ENCODE results near the gene PRSS22.

PRSS22 gene

GRCh38 chr16:2894231-2894630 lies 36.3 kb upstream of the PRSS22 start:
- no peak overlapping the region for H2AFZ ChIP-seq (ENCODE audit: low read length)
- H3K9me3 ChIP-seq (replicated peaks in 1 of 2; ENCODE audit: control insufficient read depth in 2 of 2, insufficient read depth in 1 of 2, low read depth in 1 of 2, low read length in 2 of 2) = no peaks in the 10 kb centered on the region
- no peak overlapping the region for H2BK120ac ChIP-seq (ENCODE audit: low read depth, low read length)
- H3K4me2 ChIP-seq (ENCODE audit: insufficient read depth, low read length, poor library complexity, severe bottlenecking) = no peak overlapping the region
- no peak for DNase-seq (ENCODE audit: low spot score)
- peak overlapping the region; percentile 22 for H2BK12ac ChIP-seq (ENCODE audit: low read length)
- peaks cover 7 to 13% of the 10 kb centered on the region in 2 donors for H3K4me1 ChIP-seq (ENCODE audit: control insufficient read depth in 2 of 2, insufficient read depth in 1 of 2, low read depth in 1 of 2, low read length in 2 of 2)
- no peak overlapping the region for H2AK5ac ChIP-seq (ENCODE audit: low read depth, low read length)
- H3K27ac ChIP-seq (replicated peaks; ENCODE audit: low read length) = no peak overlapping the region
- WGBS, 2 donors (ENCODE audit: extremely low coverage in 2 of 2, insufficient read length in 2 of 2, insufficient replicate concordance in 1 of 2) = no CpG with 5 or more reads among the region's 31 CpGs
- H4K91ac ChIP-seq (ENCODE audit: low read depth, low read length, poor library complexity) = no peak overlapping the region
- no peak overlapping the region for H3K4ac ChIP-seq (ENCODE audit: low read length)
- peaks cover 3% of the 10 kb centered on the region for H3K79me1 ChIP-seq (ENCODE audit: low read depth, low read length)
- H3K18ac ChIP-seq (ENCODE audit: low read length) = no peak overlapping the region
- H3K27me3 ChIP-seq (ENCODE audit: control insufficient read depth in 3 of 3, insufficient read depth in 3 of 3, low read depth in 1 of 3, low read length in 3 of 3) = no peaks in the 10 kb centered on the region
- no peak overlapping the region for H3K14ac ChIP-seq (ENCODE audit: low read length)
- no peak overlapping the region for H2BK15ac ChIP-seq (ENCODE audit: low read length)
- no peak overlapping the region for H3K4me3 ChIP-seq (ENCODE audit: low read length in 2 of 2)
- no peak overlapping the region for H2BK5ac ChIP-seq (ENCODE audit: low read length)
- H4K8ac ChIP-seq (ENCODE audit: low read depth, low read length) = no peak overlapping the region
- H3K9ac ChIP-seq (ENCODE audit: low read depth, low read length, poor library complexity) = no peak overlapping the region
- peaks cover 8 to 10% of the 10 kb centered on the region in 2 donors for H3K36me3 ChIP-seq (replicated peaks in 1 of 2; ENCODE audit: control insufficient read depth in 2 of 2, insufficient read depth in 2 of 2, low read length in 2 of 2)
- H3K23ac ChIP-seq (ENCODE audit: low read depth, low read length, poor library complexity) = peak overlapping the region; percentile 80

GRCh38 chr16:2884041-2884451 lies 26.1 kb upstream of the PRSS22 start:
- H4K91ac ChIP-seq (ENCODE audit: low read depth, low read length, poor library complexity) = no peak overlapping the region
- no peak overlapping the region for H2AK5ac ChIP-seq (ENCODE audit: low read depth, low read length)

DNA sequence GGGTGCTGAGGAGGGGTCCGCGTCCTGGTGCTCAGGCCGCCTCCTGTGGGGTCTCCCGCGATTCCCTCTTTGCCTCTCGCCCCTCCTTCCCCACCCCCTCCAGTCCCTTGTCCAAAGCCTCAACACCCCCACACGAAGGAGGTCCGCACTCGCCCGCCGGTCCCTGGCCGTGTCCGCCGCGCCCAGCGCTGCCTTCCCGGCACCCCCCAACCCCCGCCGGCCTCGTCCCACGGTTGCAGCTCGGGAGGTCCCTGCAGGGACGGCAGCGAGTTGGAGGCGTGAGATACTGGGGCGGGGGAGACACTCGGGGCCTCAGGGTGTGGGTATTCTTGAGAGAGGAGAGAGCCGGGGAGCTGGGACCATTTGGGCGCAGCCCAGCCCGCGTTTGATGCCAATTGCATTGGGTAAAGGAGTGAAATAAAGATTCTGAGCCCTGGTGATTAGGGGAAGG lies 25.5 kb upstream of the PRSS22 start:
- Histone ChIP-seq H3K27ac (replicated peaks; ENCODE audit: low read length) (peak overlapping the region; percentile 35), H3K9me3 (replicated peaks in 1 of 2; ENCODE audit: control insufficient read depth in 2 of 2, insufficient read depth in 1 of 2, low read depth in 1 of 2, low read length in 2 of 2) (peaks cover 3 to 10% of the 10 kb centered on the region in 2 donors), H2BK120ac (ENCODE audit: low read depth, low read length) (no peak overlapping the region), H3K4me3 (ENCODE audit: low read length in 2 of 2) (peak overlapping the region; percentile 60 to 95), H3K14ac (ENCODE audit: low read length) (peak overlapping the region; percentile 97), H3K4ac (ENCODE audit: low read length) (peak overlapping the region; percentile 76), H4K8ac (ENCODE audit: low read depth, low read length) (peak overlapping the region; percentile 92), H3K27me3 (ENCODE audit: control insufficient read depth in 3 of 3, insufficient read depth in 3 of 3, low read depth in 1 of 3, low read length in 3 of 3) (no peaks in the 10 kb centered on the region), H3K4me2 (ENCODE audit: insufficient read depth, low read length, poor library complexity, severe bottlenecking) (peak overlapping the region; percentile 98), H2BK15ac (ENCODE audit: low read length) (peak overlapping the region; percentile 75), H3K4me1 (ENCODE audit: control insufficient read depth in 2 of 2, insufficient read depth in 1 of 2, low read depth in 1 of 2, low read length in 2 of 2) (peaks cover 1 to 5% of the 10 kb centered on the region in 2 donors), H3K18ac (ENCODE audit: low read length) (peak overlapping the region; percentile 91), H3K79me1 (ENCODE audit: low read depth, low read length) (peaks cover 2% of the 10 kb centered on the region), H2AFZ (ENCODE audit: low read length) (peak overlapping the region; percentile 95), H3K36me3 (replicated peaks in 1 of 2; ENCODE audit: control insufficient read depth in 2 of 2, insufficient read depth in 2 of 2, low read length in 2 of 2) (no peaks in the 10 kb centered on the region), H3K23ac (ENCODE audit: low read depth, low read length, poor library complexity) (peak overlapping the region; percentile 97), H2BK12ac (ENCODE audit: low read length) (no peak overlapping the region), H2BK5ac (ENCODE audit: low read length) (peak overlapping the region; percentile 88), H4K91ac (ENCODE audit: low read depth, low read length, poor library complexity) (no peak overlapping the region), H2AK5ac (ENCODE audit: low read depth, low read length) (peak overlapping the region; percentile 56), H3K9ac (ENCODE audit: low read depth, low read length, poor library complexity) (peak overlapping the region; percentile 99)
- WGBS, 2 donors (ENCODE audit: extremely low coverage in 2 of 2, insufficient read length in 2 of 2, insufficient replicate concordance in 1 of 2) = no CpG with 5 or more reads among the region's 31 CpGs
- no peak for DNase-seq (ENCODE audit: low spot score)

More at GRCh38 chr16:2884041-2884451, 26.1 kb upstream of the PRSS22 start:
- no peak overlapping the region for H3K18ac ChIP-seq (ENCODE audit: low read length)
- DNase-seq (ENCODE audit: low spot score) = no peak
- H3K9ac ChIP-seq (ENCODE audit: low read depth, low read length, poor library complexity) = peak overlapping the region; percentile 99
- no peak overlapping the region for H3K14ac ChIP-seq (ENCODE audit: low read length)
- no peaks in the 10 kb centered on the region for H3K36me3 ChIP-seq (replicated peaks in 1 of 2; ENCODE audit: control insufficient read depth in 2 of 2, insufficient read depth in 2 of 2, low read length in 2 of 2)
- H4K8ac ChIP-seq (ENCODE audit: low read depth, low read length) = no peak overlapping the region
- H3K27me3 ChIP-seq (ENCODE audit: control insufficient read depth in 3 of 3, insufficient read depth in 3 of 3, low read depth in 1 of 3, low read length in 3 of 3) = no peaks in the 10 kb centered on the region
- no peak overlapping the region for H2BK5ac ChIP-seq (ENCODE audit: low read length)
- peak overlapping the region; percentile 60 to 95 for H3K4me3 ChIP-seq (ENCODE audit: low read length in 2 of 2)
- peaks cover 2% of the 10 kb centered on the region for H3K79me1 ChIP-seq (ENCODE audit: low read depth, low read length)
- H3K4me2 ChIP-seq (ENCODE audit: insufficient read depth, low read length, poor library complexity, severe bottlenecking) = no peak overlapping the region
- H2BK12ac ChIP-seq (ENCODE audit: low read length) = no peak overlapping the region
- no peak overlapping the region for H3K27ac ChIP-seq (replicated peaks; ENCODE audit: low read length)
- H3K9me3 ChIP-seq (replicated peaks in 1 of 2; ENCODE audit: control insufficient read depth in 2 of 2, insufficient read depth in 1 of 2, low read depth in 1 of 2, low read length in 2 of 2) = peaks cover 3 to 10% of the 10 kb centered on the region in 2 donors
- peak overlapping the region; percentile 95 for H2AFZ ChIP-seq (ENCODE audit: low read length)
- H3K23ac ChIP-seq (ENCODE audit: low read depth, low read length, poor library complexity) = no peak overlapping the region
- H2BK120ac ChIP-seq (ENCODE audit: low read depth, low read length) = no peak overlapping the region
- H3K4ac ChIP-seq (ENCODE audit: low read length) = no peak overlapping the region
- no CpG with 5 or more reads among the region's 18 CpGs for WGBS, 2 donors (ENCODE audit: extremely low coverage in 2 of 2, insufficient read length in 2 of 2, insufficient replicate concordance in 1 of 2)
- H3K4me1 ChIP-seq (ENCODE audit: control insufficient read depth in 2 of 2, insufficient read depth in 1 of 2, low read depth in 1 of 2, low read length in 2 of 2) = peaks cover 1 to 5% of the 10 kb centered on the region in 2 donors
- H2BK15ac ChIP-seq (ENCODE audit: low read length) = no peak overlapping the region

DNA sequence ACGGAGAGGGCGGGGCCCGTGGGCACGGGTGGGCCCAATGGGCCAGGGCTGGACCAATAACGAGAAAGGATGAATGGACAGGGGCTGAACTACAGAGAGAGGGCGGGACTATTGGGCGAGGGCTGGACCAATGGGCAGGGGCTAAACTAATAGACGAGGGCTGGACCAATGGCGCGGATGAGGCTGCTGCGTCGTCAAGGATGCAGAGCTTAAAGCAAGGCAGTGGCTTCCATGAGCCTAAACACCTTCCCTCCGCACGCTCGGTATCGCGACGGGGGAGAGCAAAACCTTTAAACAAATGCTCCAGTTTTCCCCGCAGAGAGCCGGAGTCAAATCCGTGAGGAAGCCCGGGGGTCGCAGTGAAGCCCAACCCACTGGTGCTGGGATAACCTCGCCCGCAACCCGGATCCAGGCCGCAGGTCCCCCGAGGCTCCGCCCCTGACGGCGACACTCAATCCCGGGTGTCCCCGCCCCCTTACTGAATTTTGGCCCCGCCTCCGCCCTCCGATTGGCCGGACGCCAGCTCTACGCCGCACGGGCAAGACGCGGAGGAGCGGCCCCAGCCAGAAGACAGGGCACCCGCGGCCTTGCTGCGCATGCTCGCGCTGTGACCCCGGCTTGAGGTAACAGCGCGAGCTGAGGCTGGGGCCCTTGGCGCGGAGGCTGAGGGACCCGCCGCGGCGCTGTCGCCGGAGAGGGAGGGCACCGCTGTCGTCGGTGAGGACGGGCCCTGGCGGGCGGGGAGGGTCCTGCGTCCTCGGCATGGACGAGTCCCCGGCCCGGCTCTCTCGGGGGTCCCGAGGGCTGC lies 24.9 kb upstream of the PRSS22 start, which contains the start of gene FLYWCH2:
FLYWCH2 (plus strand) TSS at position 566 of the 808 bp plus-strand sequence. CDS start 13,235 bp downstream, outside the sequence.
- Histone ChIP-seq H4K8ac (ENCODE audit: low read depth, low read length) (peak within 1 kb of the TSS; percentile 92), H3K4me2 (ENCODE audit: insufficient read depth, low read length, poor library complexity, severe bottlenecking) (peak within 1 kb of the TSS; percentile 98), H3K14ac (ENCODE audit: low read length) (peak within 1 kb of the TSS; percentile 97), H3K9me3 (replicated peaks in 1 of 2; ENCODE audit: control insufficient read depth in 2 of 2, insufficient read depth in 1 of 2, low read depth in 1 of 2, low read length in 2 of 2) (peaks cover 3 to 10% of the 10 kb centered on the region in 2 donors), H4K91ac (ENCODE audit: low read depth, low read length, poor library complexity) (no peak within 1 kb of the TSS), H3K79me1 (ENCODE audit: low read depth, low read length) (peaks cover 2% of the 10 kb centered on the region), H2AK5ac (ENCODE audit: low read depth, low read length) (peak within 1 kb of the TSS; percentile 56), H3K18ac (ENCODE audit: low read length) (peak within 1 kb of the TSS; percentile 92), H3K4me1 (ENCODE audit: control insufficient read depth in 2 of 2, insufficient read depth in 1 of 2, low read depth in 1 of 2, low read length in 2 of 2) (peaks cover 1 to 5% of the 10 kb centered on the region in 2 donors), H2BK5ac (ENCODE audit: low read length) (peak within 1 kb of the TSS; percentile 88), H2BK15ac (ENCODE audit: low read length) (peak within 1 kb of the TSS; percentile 75), H3K9ac (ENCODE audit: low read depth, low read length, poor library complexity) (peak within 1 kb of the TSS; percentile 99), H3K36me3 (replicated peaks in 1 of 2; ENCODE audit: control insufficient read depth in 2 of 2, insufficient read depth in 2 of 2, low read length in 2 of 2) (no peaks in the 10 kb centered on the region), H2BK12ac (ENCODE audit: low read length) (no peak within 1 kb of the TSS), H2BK120ac (ENCODE audit: low read depth, low read length) (no peak within 1 kb of the TSS), H3K23ac (ENCODE audit: low read depth, low read length, poor library complexity) (peak within 1 kb of the TSS; percentile 97), H3K27ac (replicated peaks; ENCODE audit: low read length) (peak within 1 kb of the TSS; percentile 84), H2AFZ (ENCODE audit: low read length) (peak within 1 kb of the TSS; percentile 95), H3K4ac (ENCODE audit: low read length) (peak within 1 kb of the TSS; percentile 76), H3K4me3 (ENCODE audit: low read length in 2 of 2) (peak within 1 kb of the TSS; percentile 60 to 95), H3K27me3 (ENCODE audit: control insufficient read depth in 3 of 3, insufficient read depth in 3 of 3, low read depth in 1 of 3, low read length in 3 of 3) (no peaks in the 10 kb centered on the region)
- WGBS, 2 donors (ENCODE audit: extremely low coverage in 2 of 2, insufficient read length in 2 of 2, insufficient replicate concordance in 1 of 2) = no CpG with 5 or more reads among the region's 73 CpGs
- peak; percentile 98 for DNase-seq (ENCODE audit: low spot score)
